ENCODE measurements around the gene SLC25A21. TPM values are rescaled to one million over a fixed set of nuclear protein-coding genes. Genes with fewer than 3 reads are reported as not detected.

The SLC25A21 gene
- total and polyA plus RNA-seq, 2 of the 13 experiments (the other 11 are each of a cell fraction or from before 2014, with no cell fraction given): 1.9 to 2.9 TPM

- Histone ChIP-seq H3K4me2 (ENCODE audit: low read depth, low read length) (no peak overlapping the region), H3K27ac (ENCODE audit: extremely low read length, insufficient read depth, low read length) (no peak overlapping the region), H2AFZ (ENCODE audit: low read length) (no peak overlapping the region), H3K4me3 (replicated peaks in 1 of 3; ENCODE audit: insufficient read depth in 1 of 3, low read depth in 2 of 3, low read length in 3 of 3) (no peak overlapping the region), H3K4me1 (ENCODE audit: insufficient read depth, low read length) (no peaks in the 10 kb centered on the region), H4K20me1 (ENCODE audit: insufficient read depth, low read length) (no peaks in the 10 kb centered on the region), H3K79me2 (ENCODE audit: insufficient read depth, low read length) (no peaks in the 10 kb centered on the region), H3K27me3 (ENCODE audit: control insufficient read depth in 1 of 2, insufficient read depth in 2 of 2, low read length in 2 of 2) (no peaks in the 10 kb centered on the region), H3K9ac (ENCODE audit: insufficient read depth, low read depth, low read length) (no peak overlapping the region), H3K36me3 (replicated peaks in 1 of 2; ENCODE audit: control insufficient read depth in 1 of 2, insufficient read depth in 2 of 2, low read length in 2 of 2) (no peaks in the 10 kb centered on the region), H3K9me3 (ENCODE audit: low read length) (no peaks in the 10 kb centered on the region)
- WGBS (ENCODE audit: low lambda C conversion rate): 80% methylated on average over 1 of the region's 1 CpG
- intact Hi-C loops (cut with micrococcal nuclease; ENCODE audit: unreplicated experiment): no loop called here
- ATAC-seq (no peak), DNase-seq (ENCODE audit: low spot score) (no peak), FAIRE-seq (no peak)
- POLR2A ChIA-PET: no interaction called here
- in situ Hi-C loops (cut with HindIII; ENCODE audit: extremely low pct_ligation_motif_present, low pct_unique_long_range_greater_than_20kb): no loop called here
- TF ChIP-seq ZBTB46 (CRISPR knock-in tag; IDR thresholded peaks at IDR 0.05; ENCODE audit: borderline replicate concordance): no peak
- no peak for TF ChIP-seq ZNF253 (CRISPR knock-in tag; IDR thresholded peaks at IDR 0.05; ENCODE audit: borderline replicate concordance)
- BruUV-seq (replicated peaks): no TSS peak
- CTCF ChIA-PET (ENCODE audit: low intra/inter-chr PET ratio, low total read pairs): no interaction called here
Measured at GRCh38 chr14:36988989-36989388, 183.4 kb downstream of the SLC25A21 start.

- H4K20me1 ChIP-seq (ENCODE audit: insufficient read depth, low read length): no peaks in the 10 kb centered on the region
- H3K27ac ChIP-seq (ENCODE audit: extremely low read length, insufficient read depth, low read length): no peak overlapping the region
- no TSS peak for BruUV-seq (replicated peaks)
- intact Hi-C loops (cut with micrococcal nuclease; ENCODE audit: unreplicated experiment) (no loop called here), in situ Hi-C loops (cut with HindIII; ENCODE audit: extremely low pct_ligation_motif_present, low pct_unique_long_range_greater_than_20kb) (no loop called here)
- FAIRE-seq (no peak), DNase-seq (ENCODE audit: low spot score) (no peak), ATAC-seq (no peak)
- no peaks in the 10 kb centered on the region for H3K36me3 ChIP-seq (replicated peaks in 1 of 2; ENCODE audit: control insufficient read depth in 1 of 2, insufficient read depth in 2 of 2, low read length in 2 of 2)
- no peak overlapping the region for H3K4me3 ChIP-seq (replicated peaks in 1 of 3; ENCODE audit: insufficient read depth in 1 of 3, low read depth in 2 of 3, low read length in 3 of 3)
- no peaks in the 10 kb centered on the region for H3K79me2 ChIP-seq (ENCODE audit: insufficient read depth, low read length)
- ChIA-PET CTCF (ENCODE audit: low intra/inter-chr PET ratio, low total read pairs) (no interaction called here), POLR2A (no interaction called here)
- no peaks in the 10 kb centered on the region for H3K4me1 ChIP-seq (ENCODE audit: insufficient read depth, low read length)
- H2AFZ ChIP-seq (ENCODE audit: low read length): no peak overlapping the region
- H3K4me2 ChIP-seq (ENCODE audit: low read depth, low read length): no peak overlapping the region
- TF ChIP-seq NFYC (CRISPR knock-in tag; IDR thresholded peaks at IDR 0.05) (no peak), DDIT3 (CRISPR knock-in tag; IDR thresholded peaks at IDR 0.05) (no peak)
- 4% methylated on average over 1 of the region's 1 CpG for WGBS (ENCODE audit: low lambda C conversion rate)
- no peaks in the 10 kb centered on the region for H3K9me3 ChIP-seq (ENCODE audit: low read length)
- no peaks in the 10 kb centered on the region for H3K27me3 ChIP-seq (ENCODE audit: control insufficient read depth in 1 of 2, insufficient read depth in 2 of 2, low read length in 2 of 2)
- H3K9ac ChIP-seq (ENCODE audit: insufficient read depth, low read depth, low read length): no peak overlapping the region
Measured at GRCh38 chr14:36988568-36988967, 183.8 kb downstream of the SLC25A21 start.
